GM21786 (cell line): ENCODE data around the gene MED25.

Source experiments
- ATAC-seq: cut with Tn5 transposase; IDR thresholded peaks from one replicate; pipeline ENCODE4 v1.9.1; 2021; ENCODE audit not compliant: unreplicated experiment

The MED25 gene

DNA sequence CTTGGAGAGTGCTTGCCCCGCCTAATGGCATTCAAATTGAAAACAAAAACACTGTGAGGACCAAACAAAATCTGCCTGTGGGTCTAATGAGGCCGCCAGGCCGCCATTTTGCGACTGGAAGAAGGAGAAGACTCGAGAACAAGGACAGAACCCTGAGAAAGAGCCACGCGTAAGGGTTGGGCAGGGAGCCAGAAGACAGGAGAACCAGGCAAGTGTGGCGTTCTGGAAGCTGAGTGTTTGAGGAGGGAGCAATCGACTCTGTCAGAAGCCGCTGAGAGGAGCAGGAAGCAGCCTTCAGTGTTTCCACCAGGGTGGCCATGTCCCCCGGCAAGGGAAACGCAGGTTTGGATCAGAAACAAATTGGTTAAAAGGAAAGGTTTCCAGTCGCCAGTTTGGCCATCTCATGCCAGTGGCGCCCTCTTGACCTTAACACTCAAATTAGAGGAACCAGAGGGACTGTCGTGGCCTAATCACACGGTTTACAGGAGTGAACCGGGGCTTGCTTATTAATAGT lies 22.7 kb downstream of the MED25 start:
- no peak for ATAC-seq

DNA sequence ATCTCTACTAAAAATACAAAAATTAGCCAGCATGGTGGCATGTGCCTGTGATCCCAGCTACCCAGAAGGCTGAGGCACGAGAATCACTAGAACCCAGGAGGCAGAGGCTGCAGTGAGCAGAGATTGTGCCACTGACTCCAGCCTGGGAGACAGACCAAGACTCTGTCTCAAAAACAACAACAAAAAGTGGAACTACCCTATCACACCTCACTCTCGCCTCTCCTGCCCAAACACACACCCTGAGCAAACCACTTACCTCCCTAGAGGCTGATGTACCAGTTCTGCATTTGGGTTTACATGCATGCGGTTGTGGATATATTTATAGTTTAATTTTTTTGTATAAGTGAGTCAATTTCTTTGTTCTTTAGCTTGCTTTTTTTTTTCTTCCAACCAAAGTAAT lies 25.2 kb downstream of the MED25 start:
- ATAC-seq: no peak

DNA sequence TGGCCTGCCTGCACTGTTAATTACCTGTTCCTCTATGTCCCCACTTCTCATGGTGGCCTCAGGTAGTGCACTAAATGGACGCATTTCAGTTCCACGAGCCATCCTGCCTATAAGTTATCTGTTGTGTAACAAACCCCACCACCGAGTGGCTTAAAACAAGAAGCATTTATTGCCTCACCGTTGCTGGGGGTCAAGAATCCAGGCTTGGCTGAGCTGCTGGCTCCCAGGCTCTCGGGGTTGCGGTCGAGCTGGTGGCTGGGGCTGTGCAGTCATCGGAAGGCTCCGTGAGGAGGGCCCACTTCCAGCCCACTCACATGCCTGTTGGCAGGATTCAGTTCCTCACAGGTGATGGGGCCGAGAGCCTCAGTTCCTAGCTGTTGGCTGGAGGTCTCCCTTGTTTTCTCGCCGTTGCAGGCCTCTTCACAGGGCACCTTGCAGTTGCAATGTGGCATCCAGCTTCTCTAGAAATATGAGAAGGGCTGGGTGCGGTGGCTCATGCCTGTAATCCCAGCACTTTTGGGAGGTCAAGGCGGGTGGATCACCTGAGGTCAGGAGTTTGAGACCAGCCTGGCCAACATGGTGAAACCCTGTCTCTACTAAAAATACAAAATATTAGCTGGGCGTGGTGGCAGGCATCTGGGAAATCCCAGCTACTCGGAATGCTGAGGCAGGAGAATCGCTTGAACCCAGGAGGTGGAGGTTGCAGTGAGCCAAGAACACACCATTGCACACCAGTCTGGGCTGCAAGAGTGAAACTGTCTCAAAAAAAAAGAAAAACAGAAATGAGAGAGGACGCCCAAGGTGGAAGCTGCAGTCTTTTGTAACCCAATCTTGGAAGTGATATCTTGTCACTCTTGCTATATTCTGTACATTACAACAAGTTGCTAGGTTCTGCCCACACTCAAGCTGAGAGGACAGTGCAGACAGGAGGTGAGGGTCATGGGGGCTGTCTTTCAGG lies 26.3 kb downstream of the MED25 start:
- ATAC-seq: no peak

DNA sequence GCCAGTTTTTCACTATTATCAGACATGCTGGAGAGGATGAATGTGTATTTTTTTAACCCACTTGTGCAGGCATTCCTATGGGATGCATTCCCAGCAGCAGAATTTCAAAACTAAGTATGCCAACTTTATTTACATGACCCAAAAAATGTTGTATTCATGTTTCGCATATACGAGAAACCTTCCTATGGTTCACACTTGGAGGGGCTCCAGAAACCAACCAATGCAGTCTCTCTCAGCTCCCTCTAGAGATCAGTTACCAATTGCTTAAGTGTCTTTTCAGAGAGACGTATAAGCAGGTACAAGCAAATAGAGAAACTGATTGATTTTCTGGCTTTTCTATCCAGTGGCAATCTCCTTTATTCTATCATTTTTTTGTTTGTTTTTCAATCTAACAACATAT lies 27.3 kb downstream of the MED25 start:
- ATAC-seq: no peak

DNA sequence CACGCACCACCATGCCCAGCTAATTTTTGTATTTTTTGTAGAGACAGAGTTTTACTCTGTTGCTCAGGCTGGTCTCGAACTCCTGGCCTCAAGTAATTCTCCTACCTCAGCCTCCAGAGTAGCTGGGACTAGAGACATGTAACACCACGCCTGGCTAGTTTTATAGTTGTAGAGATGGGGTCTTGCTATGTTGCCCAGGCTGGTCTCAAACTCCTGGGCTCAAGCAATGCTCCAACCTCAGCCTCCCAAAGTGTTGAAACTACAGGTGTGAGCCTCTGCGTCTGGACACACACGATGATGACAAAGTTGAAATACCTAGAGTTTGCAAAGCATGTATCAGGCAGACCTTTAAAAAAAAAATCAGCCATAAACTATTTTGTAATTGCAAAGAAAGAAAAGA lies 28.3 kb downstream of the MED25 start:
- no peak for ATAC-seq

DNA sequence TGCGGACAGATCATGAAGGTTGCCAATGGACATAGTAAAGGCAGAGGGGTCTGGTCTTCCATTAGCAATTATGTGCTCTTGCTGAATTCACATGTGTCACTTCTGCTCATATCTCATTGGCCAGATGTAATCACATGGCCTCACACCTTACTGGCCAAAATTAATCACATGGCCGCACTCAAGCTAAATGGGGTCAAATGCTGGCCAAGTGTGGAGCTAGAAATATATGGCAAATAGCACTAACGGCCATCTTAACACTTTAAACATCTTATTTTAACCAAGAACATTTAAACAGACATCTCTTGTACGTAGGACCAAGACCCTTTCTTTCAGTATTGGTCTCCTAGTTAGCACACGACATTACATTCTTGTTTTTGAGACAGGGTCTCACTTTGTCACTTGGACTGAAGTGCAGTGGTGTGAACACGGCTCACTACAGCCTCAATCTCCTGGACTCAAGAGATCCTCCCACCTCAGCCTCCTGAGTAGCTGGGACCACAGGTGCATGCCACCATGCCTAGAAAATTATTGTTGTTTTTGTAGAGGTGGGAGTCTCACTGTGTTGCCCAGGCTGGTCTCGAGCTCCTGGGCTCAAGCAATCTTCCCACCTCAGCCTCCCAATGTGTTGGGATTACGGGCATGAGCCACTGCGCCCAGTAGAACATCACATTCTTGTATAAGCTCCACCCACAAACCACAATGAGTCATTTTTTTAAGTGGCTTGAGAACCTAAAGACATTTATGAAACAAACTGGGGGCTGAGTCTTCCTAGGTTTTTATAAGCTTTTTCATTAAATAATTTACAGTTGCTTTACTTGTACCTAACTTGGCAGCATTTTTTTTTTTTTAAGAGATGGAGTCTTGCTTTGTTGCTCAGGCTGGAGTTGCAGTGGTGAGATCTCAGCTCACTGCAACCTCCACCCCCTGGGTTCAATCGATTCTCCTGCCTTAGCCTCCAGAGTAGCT lies 29.9 kb downstream of the MED25 start:
- ATAC-seq: no peak

DNA sequence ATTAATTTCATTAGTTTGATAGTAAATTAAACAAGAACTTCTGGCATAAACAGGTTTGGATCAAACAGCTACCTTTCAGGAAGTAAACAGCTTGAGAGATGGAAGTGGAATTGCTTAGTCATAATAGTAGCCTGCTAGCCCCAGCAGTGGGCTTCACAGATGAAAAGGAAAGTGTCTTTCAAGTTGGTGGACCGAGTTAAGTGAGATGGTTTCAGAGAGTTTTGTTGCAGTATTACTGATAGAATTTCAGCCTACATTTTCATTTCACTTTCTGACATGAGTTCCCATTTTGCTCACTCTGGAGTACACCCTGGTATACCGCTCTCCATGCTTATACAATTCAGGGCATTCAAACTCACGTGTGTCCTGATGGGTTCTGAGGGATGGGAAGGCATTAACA lies 30.8 kb downstream of the MED25 start:
- no peak for ATAC-seq

DNA sequence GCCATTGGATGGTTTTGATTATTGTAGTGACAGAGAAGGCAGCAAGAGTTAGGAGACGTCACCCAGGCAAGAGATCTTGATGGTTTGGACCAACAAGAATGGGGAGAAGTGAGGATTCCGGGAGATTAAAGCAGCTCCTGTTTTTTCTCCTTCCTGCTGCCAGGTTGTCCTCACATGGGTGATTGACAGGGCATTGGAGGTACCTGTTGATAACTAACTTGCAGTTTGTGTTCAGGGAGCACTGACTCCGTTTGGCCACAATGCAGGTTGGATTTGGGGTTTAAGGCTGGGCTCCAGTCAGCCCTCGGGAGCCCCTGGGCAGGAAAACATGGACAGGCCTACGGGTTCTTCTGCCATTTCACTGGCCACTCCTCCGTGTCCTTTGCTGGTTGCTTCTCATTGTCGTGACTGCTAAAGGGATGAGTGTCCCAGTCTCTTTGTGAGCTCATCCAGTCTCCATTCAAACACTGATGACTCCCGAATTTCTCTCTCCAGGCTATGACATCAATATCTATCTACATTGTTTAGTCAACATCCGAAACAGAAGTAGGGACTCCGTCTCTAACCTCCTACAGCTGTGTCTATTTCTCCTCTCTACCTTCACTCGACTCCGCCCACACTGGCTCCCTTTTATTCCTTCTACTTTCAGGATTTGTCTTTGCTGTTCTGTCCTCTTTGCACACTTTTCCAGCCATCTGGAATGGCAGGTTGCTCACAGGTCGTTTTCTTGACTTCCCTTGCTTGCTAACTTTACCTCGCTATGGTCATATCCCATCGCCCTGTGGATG lies 31.5 kb downstream of the MED25 start:
- ATAC-seq: no peak

DNA sequence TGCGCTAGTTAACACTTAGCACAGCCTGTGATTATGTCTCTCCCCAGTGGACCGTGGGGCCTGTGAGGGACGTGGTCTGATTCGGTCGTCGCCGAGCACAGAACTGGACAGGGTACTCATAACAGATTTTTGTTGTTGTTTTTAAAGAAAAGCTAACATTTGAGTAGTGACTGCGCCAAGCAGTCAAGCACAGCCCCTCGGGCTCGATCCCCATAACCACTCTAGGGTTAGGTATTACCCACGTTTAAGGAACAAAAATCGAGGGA lies 32.1 kb downstream of the MED25 start:
- ATAC-seq: no peak

DNA sequence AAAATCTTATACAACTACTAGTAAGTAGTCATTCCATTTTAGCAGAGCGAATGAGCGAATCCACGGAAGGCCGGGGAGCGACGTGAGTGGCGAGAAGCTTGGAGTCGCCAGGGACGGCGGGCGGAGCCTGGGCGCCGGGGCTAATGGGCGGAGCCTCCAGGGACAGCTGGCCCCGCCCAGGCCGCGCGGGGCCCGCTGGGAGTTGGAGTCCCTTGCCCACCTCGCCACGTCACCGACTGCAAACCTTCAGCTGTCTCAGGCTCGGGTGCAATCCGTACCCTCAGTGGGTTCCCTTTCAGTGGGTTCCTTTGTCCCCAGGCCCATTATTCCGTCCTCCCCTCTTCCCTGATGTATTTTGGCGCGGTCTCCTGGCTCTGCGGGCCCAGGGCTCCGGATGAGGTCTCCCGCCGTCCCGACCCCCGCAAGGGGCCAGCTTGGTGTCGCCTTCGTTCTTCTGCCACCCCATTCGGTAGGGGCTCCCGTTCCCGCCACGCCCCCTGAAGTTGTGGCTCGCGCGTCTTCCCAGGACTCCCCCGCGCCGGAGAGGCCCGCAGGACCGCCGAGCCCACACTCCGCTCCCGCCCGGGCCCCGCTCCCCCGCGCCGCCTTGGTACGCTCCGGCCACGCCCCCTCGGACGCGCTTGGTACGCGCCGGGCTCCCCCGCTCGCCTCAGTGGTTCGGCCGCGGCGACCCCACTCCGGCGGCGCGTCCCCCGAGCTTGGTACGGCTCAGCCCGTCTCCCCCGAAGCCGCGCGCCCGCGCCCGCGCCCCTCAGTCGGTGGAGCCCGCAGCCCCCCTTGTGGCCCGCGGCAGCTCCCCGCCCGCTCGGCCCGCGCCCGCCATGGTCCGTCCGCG lies 32.6 kb downstream of the MED25 start, which contains the start of gene PTOV1:
TSS of gene PTOV1 (plus strand) at position 673 of the 856 bp plus-strand sequence.
- peak; percentile 71 for ATAC-seq

DNA sequence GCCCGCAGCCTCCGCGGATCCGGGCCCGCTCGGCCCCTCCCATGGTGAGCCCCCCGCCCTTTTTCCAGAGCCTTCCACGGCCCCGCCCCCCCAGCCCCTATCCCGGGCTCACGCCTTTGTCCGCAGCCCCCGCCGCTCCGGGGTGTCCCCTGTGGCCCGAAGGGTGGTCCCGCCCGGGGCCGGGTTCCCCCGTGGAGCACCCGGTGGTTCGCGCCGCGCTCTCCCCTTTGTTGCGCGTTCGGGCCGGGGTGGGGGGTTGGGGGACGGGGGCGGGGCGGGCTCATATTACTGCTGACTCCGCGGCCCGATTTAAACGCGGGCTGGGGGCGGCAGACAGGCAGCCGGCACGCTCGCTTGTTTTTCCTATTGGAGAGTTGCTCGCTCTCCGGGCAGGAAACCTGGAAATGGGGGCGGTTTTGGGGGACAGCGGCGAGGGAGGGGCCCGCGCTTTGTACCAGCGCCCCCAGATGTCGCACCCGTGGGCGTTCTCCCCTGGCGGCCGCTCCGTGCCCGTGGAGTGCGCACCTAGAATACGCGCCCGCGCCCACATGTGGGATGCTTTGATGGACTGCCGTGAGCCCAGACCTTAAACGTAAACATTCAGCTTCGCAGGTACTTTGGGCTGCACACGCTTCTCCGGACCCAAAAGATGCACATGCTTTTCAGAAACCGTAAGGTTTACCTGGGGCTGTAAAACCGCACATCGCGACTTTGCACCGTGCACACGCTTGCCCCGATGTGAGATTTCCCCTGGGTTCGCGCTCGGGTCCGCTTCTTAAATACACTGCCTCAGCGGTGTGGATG lies 33.6 kb downstream of the MED25 start:
- ATAC-seq: no peak

DNA sequence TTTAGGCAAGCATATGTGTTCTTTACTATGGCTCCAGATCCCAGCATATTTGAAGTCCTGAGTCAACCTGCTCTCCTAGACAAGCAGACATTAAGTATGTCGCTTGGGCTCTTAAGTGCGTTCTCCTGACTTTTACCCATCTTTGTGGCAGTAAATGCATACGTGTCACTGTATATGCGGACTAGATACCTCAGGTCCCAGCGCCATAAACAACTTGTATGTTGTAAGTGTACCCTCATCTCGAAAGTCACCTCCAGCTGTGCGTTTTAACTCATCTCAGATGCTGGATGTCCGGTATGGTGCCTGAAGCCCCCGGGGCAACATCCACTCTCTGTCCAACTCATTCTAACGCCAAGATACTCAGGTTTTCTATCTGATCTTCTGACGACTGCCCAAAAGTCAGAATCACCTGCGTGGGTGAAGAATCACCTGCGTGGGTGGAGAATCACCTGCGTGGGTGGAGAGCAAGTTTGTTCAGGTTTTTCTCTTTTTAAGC lies 34.6 kb downstream of the MED25 start:
- ATAC-seq: no peak

DNA sequence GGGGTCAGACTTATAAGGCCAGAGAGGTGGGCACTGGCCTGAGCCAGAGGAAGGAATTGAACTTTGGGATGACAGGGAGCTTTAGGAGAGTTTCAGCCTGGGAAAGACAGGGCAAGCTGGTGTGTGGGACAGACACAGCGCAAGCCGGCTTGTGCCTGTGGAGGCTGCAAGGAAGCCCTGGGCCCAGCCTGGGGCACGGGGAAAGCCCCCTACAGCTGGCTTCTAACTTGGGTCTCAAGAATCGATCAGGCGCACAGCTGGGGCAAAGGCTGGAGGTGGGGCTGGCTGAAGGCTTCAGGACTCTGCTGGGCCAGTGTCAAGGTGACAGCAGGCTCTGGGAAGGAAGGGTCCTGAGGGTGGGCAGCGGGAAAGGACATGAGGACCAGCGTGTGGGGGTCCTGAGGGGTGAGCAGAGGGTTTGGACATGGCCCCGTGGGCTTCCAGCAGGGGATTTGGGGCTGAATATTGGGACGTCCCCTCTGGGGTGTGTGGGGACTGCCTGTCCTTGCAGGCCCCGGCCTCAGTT lies 35.8 kb downstream of the MED25 start:
- no peak for ATAC-seq

DNA sequence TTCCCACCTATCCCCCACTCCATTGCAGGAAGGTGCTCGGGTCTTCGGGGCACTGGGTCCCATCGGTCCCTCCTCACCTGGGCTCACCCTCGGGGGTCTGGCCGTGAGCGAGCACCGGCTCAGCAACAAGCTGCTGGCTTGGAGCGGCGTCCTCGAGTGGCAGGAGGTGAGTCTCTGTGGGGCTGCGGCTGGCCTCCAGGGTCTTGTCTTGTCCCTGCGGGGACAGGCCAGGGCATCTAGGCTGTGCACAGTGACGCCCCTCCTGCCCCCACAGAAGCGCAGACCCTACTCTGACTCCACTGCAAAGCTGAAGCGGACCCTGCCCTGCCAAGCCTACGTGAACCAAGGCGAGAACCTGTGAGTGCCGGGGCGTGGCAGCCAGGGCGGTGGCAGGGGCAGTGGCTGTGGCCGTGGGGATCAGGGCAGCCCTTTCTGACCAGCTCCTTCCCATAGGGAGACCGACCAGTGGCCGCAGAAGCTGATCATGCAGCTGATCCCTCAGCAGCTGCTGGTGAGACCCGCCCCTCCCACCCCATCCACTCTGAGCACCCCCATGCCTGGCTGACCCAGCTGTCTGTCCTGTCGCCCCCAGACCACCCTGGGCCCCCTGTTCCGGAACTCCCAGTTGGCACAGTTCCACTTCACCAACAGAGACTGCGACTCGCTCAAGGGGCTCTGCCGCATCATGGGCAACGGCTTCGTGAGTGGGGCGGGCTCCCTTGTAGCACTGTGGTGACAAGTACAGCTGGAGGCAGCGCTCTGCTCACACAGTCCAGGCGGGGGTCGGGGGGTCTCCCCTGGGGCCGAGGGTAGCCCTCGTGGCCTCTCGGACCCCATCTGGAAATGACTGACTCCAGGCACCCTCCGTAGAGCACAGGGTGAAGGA lies 36.5 kb downstream of the MED25 start:
- no peak for ATAC-seq

DNA sequence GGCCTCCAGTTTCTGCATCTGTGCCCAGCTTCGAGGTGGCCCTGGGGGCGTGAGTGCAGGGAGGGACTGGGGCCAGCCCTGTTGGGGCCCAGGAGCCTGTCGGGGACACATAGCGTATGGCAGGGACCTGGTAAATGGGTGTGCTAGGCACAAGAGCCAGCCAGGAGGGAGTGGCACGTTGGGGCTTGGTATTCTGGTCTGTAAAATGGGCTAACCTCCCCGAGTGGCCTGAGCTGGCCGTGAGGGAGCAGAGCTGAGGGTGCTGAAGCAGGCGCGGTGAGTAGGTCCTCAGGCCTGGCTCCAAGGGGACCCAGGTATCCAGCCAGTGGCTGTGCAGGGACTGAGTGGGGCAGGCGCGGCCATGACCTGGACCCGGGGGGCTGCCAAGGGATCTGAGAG lies 37.2 kb downstream of the MED25 start:
- ATAC-seq: no peak

DNA sequence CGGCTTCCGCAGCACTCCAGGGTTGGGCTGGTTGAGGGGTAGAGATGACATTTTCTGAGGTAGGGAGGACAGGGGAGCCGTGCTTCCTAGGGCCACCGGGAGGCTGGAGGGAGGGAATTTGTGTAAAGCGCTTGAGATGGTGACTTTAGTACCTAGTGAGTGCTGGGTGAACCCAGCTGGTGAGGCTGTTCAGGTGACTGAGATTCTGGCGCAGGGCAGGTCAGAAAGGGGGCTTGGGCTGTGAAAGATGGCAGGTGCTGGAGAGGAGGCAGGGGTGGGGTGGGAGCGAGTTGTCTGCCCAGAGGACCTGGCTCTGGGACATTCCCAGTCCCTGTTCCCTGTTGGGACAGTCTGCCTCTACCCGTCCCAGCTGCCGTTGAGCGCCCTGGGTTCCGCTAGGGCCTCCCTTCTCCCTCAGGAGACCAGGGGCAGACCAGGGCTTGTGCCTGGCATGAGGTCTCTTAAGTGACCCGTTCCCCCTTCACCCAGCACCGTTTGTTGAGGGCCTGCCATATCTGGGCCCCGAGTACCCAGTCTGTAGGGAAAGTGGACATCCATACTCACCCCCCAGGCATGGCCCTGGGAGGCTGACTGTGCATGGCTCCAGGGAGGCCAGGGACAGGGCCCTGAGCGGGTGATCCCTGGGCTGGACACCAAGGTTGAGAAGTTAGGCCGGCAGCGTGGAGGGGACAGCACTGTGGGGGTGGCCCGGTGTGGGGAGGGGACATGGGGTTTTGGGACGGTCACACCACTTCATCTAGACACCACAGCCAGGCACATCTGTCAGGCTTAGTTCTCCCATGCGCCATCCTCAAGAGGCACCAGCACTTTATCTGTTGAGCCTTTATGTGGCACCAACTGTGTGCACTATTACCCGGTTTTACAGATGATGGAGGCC lies 37.8 kb downstream of the MED25 start:
- no peak for ATAC-seq

DNA sequence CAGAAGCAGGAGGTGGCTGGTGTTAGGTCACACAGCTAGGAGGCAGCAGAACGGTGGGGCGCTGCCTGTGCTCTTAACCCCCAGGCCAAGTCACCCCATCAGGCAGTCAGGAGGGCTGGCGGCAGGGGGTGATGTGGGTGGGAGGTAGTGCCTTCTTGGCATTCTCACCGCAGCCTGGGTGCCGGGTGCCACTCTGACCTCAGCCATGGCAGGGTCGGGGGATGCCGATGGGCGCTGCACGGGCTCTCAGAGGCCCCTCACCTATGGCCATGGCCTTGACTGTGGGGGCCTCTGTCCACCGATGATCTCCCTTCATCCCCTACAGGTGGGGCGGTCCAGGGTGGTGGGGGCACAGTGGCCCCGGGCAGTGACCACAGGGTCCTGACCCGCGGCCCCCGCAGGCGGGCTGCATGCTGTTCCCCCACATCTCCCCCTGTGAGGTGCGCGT lies 38.5 kb downstream of the MED25 start:
- no peak for ATAC-seq
